Astrocyte (in vitro differentiated cells and primary cell): Measurements from ENCODE around the gene GPR52. TPM values are rescaled to one million over a fixed set of nuclear protein-coding genes. Genes with fewer than 3 reads are reported as not detected.

Experiments
- DNase-seq: peaks from one replicate; pipeline ENCODE4 v3.0.0-alpha.2; 2010; ENCODE audit warnings: low read depth
- FAIRE-seq: peaks from 2 replicates; lab custom pipeline; 2011; peaks lifted over from hg19 to GRCh38; lab: Jason Lieb, UNC
- H2AFZ ChIP-seq: 2 replicates; pipeline ENCODE4 v1.6.0; 2012; ENCODE audit warnings: low read depth, low read length, inconsistent platforms
- H3K27ac ChIP-seq: 2 replicates; pipeline ENCODE4 v1.5.1; 2011; ENCODE audit warnings: low read depth, low read length, inconsistent platforms
- H3K27me3 ChIP-seq: 2 replicates; pipeline ENCODE4 v1.6.0; 2011; ENCODE audit warnings: low read length, inconsistent platforms; ENCODE audit not compliant: insufficient read depth
- H3K36me3 ChIP-seq: 2 replicates; pipeline ENCODE4 v1.5.1; 2011; ENCODE audit warnings: low read length, inconsistent platforms; ENCODE audit not compliant: insufficient read depth
- H3K4me1 ChIP-seq: 2 replicates; pipeline ENCODE4 v1.5.1; 2011; ENCODE audit warnings: low read length, inconsistent platforms; ENCODE audit not compliant: insufficient read depth
- H3K4me2 ChIP-seq: 2 replicates; pipeline ENCODE4 v1.6.0; 2012; ENCODE audit warnings: low read length, inconsistent platforms
- H3K4me3 ChIP-seq: 2 replicates; pipeline ENCODE4 v1.5.1; 2011; ENCODE audit warnings: low read depth, mild to moderate bottlenecking, low read length, inconsistent platforms; ENCODE audit not compliant: insufficient read depth
- H3K79me2 ChIP-seq: 2 replicates; pipeline ENCODE4 v1.6.0; 2012; ENCODE audit warnings: mild to moderate bottlenecking, low read length, inconsistent platforms; ENCODE audit not compliant: insufficient read depth
- H3K9ac ChIP-seq: 2 replicates; pipeline ENCODE4 v1.6.0; 2012; ENCODE audit warnings: mild to moderate bottlenecking, low read length, inconsistent platforms
- H3K9me3 ChIP-seq: 2 replicates; pipeline ENCODE4 v1.5.1; 2012; ENCODE audit warnings: low read depth, mild to moderate bottlenecking, low read length, inconsistent platforms; ENCODE audit not compliant: insufficient read depth
- H4K20me1 ChIP-seq: 2 replicates; pipeline ENCODE4 v1.6.0; 2012; ENCODE audit warnings: low read length, inconsistent platforms; ENCODE audit not compliant: insufficient read depth
- H3K27ac Mint-ChIP-seq: one replicate; pipeline ENCODE4 v1.8.0; 2021; ENCODE audit warnings: mild to moderate bottlenecking, mixed read lengths; ENCODE audit not compliant: unreplicated experiment
- H3K27me3 Mint-ChIP-seq: one replicate; pipeline ENCODE4 v1.8.0; 2021; ENCODE audit warnings: low read depth, mixed read lengths; ENCODE audit not compliant: unreplicated experiment
- H3K36me3 Mint-ChIP-seq: one replicate; pipeline ENCODE4 v1.8.0; 2021; ENCODE audit warnings: low read depth, mixed read lengths; ENCODE audit not compliant: unreplicated experiment
- H3K4me1 Mint-ChIP-seq: one replicate; pipeline ENCODE4 v1.8.0; 2021; ENCODE audit warnings: low read depth, mixed read lengths; ENCODE audit not compliant: unreplicated experiment
- H3K4me3 Mint-ChIP-seq: one replicate; pipeline ENCODE4 v1.8.0; 2021; ENCODE audit warnings: mild to moderate bottlenecking, moderate library complexity, mixed read lengths; ENCODE audit not compliant: unreplicated experiment
- H3K9me3 Mint-ChIP-seq: one replicate; pipeline ENCODE4 v1.8.0; 2021; ENCODE audit warnings: mild to moderate bottlenecking, mixed read lengths; ENCODE audit not compliant: unreplicated experiment
- CTCF ChIP-seq: IDR thresholded peaks from 2 replicates; pipeline ENCODE4 v1.5.1; 2011; ENCODE audit warnings: low read depth, mild to moderate bottlenecking, inconsistent platforms, low read length, moderate library complexity; ENCODE audit not compliant: insufficient read depth
- EZH2 ChIP-seq: IDR thresholded peaks from 2 replicates; pipeline ENCODE4 v1.6.1; 2012; ENCODE audit warnings: mild to moderate bottlenecking, low read length, inconsistent platforms; ENCODE audit not compliant: insufficient read depth
- total RNA-seq: library from RNA; stranded (reverse); gene quantifications from 2 replicates; pipeline ENCODE4 v1.2.1, GENCODE V29; 2021

Gene GPR52
- total RNA-seq, 1 donor from 2014 or later, result 1.1 TPM

- Mint-ChIP-seq H3K4me3 (no peak overlapping the region), H3K9me3 (no peaks in the 10 kb centered on the region), H3K36me3 (no peaks in the 10 kb centered on the region), H3K27me3 (no peaks in the 10 kb centered on the region), H3K27ac (no peak overlapping the region), H3K4me1 (no peaks in the 10 kb centered on the region)
- Histone ChIP-seq H4K20me1 (no peaks in the 10 kb centered on the region), H3K9ac (no peak overlapping the region), H3K27ac (no peak overlapping the region), H2AFZ (no peak overlapping the region), H3K4me3 (no peak overlapping the region), H3K36me3 (no peaks in the 10 kb centered on the region), H3K4me1 (no peaks in the 10 kb centered on the region), H3K9me3 (no peaks in the 10 kb centered on the region), H3K4me2 (no peak overlapping the region), H3K79me2 (no peaks in the 10 kb centered on the region), H3K27me3 (no peaks in the 10 kb centered on the region)
- no peak for TF ChIP-seq CTCF
- no peak for TF ChIP-seq EZH2
- FAIRE-seq (no peak), DNase-seq (no peak)
These were observed 49.7 kb downstream of the GPR52 start for GRCh38 chr1:174497478-174497877.
